ENCODE data around the gene OPRD1.

- TF ChIP-seq, protein P1, sequence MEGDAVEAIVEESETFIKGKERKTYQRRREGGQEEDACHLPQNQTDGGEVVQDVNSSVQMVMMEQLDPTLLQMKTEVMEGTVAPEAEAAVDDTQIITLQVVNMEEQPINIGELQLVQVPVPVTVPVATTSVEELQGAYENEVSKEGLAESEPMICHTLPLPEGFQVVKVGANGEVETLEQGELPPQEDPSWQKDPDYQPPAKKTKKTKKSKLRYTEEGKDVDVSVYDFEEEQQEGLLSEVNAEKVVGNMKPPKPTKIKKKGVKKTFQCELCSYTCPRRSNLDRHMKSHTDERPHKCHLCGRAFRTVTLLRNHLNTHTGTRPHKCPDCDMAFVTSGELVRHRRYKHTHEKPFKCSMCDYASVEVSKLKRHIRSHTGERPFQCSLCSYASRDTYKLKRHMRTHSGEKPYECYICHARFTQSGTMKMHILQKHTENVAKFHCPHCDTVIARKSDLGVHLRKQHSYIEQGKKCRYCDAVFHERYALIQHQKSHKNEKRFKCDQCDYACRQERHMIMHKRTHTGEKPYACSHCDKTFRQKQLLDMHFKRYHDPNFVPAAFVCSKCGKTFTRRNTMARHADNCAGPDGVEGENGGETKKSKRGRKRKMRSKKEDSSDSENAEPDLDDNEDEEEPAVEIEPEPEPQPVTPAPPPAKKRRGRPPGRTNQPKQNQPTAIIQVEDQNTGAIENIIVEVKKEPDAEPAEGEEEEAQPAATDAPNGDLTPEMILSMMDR (IDR thresholded peaks at IDR 0.05; ENCODE audit: low read depth, low read length) = no peak
- no peak for TF ChIP-seq EZH2phosphoT487 (IDR thresholded peaks at IDR 0.05; ENCODE audit: low read depth)
Measured at GRCh38 chr1:28792644-28793121, 19.3 kb upstream of the OPRD1 start.
